Measurements from ENCODE around the gene AFF3. TPM values are rescaled to one million over a fixed set of nuclear protein-coding genes. Genes with fewer than 3 reads are reported as not detected.

The AFF3 gene
- total RNA-seq, 1 experiment from 2014 or later, result 0.05 TPM

DNA sequence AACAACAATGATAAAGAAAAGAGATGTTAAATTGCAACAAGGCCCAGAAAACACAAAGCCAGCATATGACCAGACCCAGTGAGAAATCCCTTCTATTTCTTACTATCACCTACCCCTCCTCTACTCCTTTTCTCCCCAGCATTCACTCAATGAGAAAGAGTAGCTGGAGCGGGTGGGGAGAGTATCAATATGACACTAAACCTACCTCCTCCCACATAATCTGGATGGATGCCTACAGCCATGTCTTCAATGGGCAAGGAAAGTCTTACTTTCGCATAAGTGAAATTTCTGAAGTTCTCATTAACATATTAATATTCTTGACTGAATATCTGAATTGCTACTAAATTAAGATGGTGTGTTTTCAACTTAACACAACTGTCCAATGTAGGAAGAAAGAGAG lies 78.2 kb downstream of the AFF3 start:
- Mint-ChIP-seq H3K9me3 (ENCODE audit: unreplicated experiment) (peaks cover 18% of the 10 kb centered on the region), H3K4me3 (ENCODE audit: unreplicated experiment) (no peak overlapping the region), H3K4me1 (ENCODE audit: low read depth, unreplicated experiment) (no peaks in the 10 kb centered on the region), H3K27ac (ENCODE audit: unreplicated experiment) (no peak overlapping the region), H3K27me3 (ENCODE audit: insufficient read depth, unreplicated experiment) (peaks cover 3% of the 10 kb centered on the region), H3K36me3 (ENCODE audit: insufficient read depth, unreplicated experiment) (no peaks in the 10 kb centered on the region)
- Histone ChIP-seq H3K36me3 (ENCODE audit: control insufficient read depth, insufficient read depth, low read length) (no peaks in the 10 kb centered on the region), H3K9me3 (0 out of 2 replicates have a peak, but pooled peaks cover 3% of the 10 kb centered on the region), H3K27me3 (replicated peaks; ENCODE audit: control insufficient read depth, insufficient read depth, low read length) (no peaks in the 10 kb centered on the region), H3K4me1 (no peaks in the 10 kb centered on the region), H3K4me3 (ENCODE audit: low read depth, low read length) (no peak overlapping the region)
- intact Hi-C loops (cut with micrococcal nuclease; ENCODE audit: unreplicated experiment), result no loop called here
- TF ChIP-seq, protein P1, sequence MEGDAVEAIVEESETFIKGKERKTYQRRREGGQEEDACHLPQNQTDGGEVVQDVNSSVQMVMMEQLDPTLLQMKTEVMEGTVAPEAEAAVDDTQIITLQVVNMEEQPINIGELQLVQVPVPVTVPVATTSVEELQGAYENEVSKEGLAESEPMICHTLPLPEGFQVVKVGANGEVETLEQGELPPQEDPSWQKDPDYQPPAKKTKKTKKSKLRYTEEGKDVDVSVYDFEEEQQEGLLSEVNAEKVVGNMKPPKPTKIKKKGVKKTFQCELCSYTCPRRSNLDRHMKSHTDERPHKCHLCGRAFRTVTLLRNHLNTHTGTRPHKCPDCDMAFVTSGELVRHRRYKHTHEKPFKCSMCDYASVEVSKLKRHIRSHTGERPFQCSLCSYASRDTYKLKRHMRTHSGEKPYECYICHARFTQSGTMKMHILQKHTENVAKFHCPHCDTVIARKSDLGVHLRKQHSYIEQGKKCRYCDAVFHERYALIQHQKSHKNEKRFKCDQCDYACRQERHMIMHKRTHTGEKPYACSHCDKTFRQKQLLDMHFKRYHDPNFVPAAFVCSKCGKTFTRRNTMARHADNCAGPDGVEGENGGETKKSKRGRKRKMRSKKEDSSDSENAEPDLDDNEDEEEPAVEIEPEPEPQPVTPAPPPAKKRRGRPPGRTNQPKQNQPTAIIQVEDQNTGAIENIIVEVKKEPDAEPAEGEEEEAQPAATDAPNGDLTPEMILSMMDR (IDR thresholded peaks at IDR 0.05; ENCODE audit: insufficient read depth in 1 of 2, low read depth in 1 of 2, low read length in 1 of 2, severe bottlenecking in 1 of 2, unreplicated experiment in 1 of 2), result no peak
- BruUV-seq (replicated peaks), result no TSS peak
- ChIA-PET CTCF (no interaction called here), POLR2A (no interaction called here)
- no peak for DNase-seq

DNA sequence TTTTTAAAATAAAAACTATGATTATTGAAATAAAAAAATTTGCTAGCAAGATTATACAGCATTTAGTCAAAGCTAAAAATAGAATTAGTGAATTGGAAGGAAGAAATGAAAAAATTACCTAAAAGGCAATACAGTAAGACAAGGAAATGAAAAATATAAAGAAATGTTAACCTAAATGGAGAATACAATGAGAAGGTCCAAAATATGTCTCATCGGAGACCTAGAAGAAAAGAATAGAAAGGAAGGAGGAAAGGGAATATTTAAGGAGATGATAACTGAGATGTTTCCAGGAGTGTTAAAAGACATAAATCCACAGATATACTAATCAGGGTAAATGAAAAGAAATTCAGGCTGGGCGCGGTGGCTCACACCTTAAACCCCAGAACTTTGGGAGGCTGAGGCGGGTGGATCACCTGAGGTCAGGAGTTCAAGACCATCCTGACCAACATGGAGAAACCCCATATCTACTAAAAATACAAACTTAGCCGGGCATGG lies 78.9 kb downstream of the AFF3 start:
- Histone ChIP-seq H3K4me1 (no peaks in the 10 kb centered on the region), H3K4me3 (ENCODE audit: low read depth, low read length) (no peak overlapping the region), H3K36me3 (ENCODE audit: control insufficient read depth, insufficient read depth, low read length) (no peaks in the 10 kb centered on the region), H3K9me3 (0 out of 2 replicates have a peak, but pooled peaks cover 3% of the 10 kb centered on the region), H3K27me3 (replicated peaks; ENCODE audit: control insufficient read depth, insufficient read depth, low read length) (no peaks in the 10 kb centered on the region)
- H3K4me1 Mint-ChIP-seq (ENCODE audit: low read depth, unreplicated experiment), result no peaks in the 10 kb centered on the region
- no peak overlapping the region for H3K4me3 Mint-ChIP-seq (ENCODE audit: unreplicated experiment)
- TF ChIP-seq, protein P1 (IDR thresholded peaks at IDR 0.05; ENCODE audit: insufficient read depth in 1 of 2, low read depth in 1 of 2, low read length in 1 of 2, severe bottlenecking in 1 of 2, unreplicated experiment in 1 of 2), result no peak
- H3K27ac Mint-ChIP-seq (ENCODE audit: unreplicated experiment), result no peak overlapping the region
- peaks cover 3% of the 10 kb centered on the region for H3K27me3 Mint-ChIP-seq (ENCODE audit: insufficient read depth, unreplicated experiment)
- intact Hi-C loops (cut with micrococcal nuclease; ENCODE audit: unreplicated experiment), result no loop called here
- peaks cover 18% of the 10 kb centered on the region for H3K9me3 Mint-ChIP-seq (ENCODE audit: unreplicated experiment)
- H3K36me3 Mint-ChIP-seq (ENCODE audit: insufficient read depth, unreplicated experiment), result no peaks in the 10 kb centered on the region
- ChIA-PET POLR2A (no interaction called here), CTCF (no interaction called here)
- BruUV-seq (replicated peaks), result no TSS peak
- DNase-seq, result no peak

DNA sequence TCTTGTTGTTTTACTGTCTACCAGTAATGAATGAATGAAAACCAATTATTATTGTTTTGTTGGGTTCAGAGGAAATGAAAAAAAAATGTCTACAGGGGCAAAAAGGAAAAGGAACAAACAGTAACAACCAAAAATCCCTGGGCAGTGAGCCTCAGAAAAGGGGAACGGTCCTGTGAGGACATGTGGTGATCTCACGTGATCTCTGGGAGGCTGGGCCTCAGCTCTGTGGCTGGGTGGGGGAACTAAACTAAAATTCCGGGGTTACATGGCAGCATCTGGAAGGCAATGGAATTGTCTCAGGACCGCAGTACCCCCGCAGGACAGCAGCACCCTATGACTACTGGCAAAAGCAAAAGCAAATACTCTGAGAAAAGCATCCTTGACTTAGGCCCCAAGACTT lies 80.1 kb downstream of the AFF3 start:
- no peak overlapping the region for H3K4me3 Mint-ChIP-seq (ENCODE audit: unreplicated experiment)
- H3K36me3 Mint-ChIP-seq (ENCODE audit: insufficient read depth, unreplicated experiment), result no peaks in the 10 kb centered on the region
- TF ChIP-seq, protein P1 (IDR thresholded peaks at IDR 0.05; ENCODE audit: insufficient read depth in 1 of 2, low read depth in 1 of 2, low read length in 1 of 2, severe bottlenecking in 1 of 2, unreplicated experiment in 1 of 2), result no peak
- BruUV-seq (replicated peaks), result no TSS peak
- POLR2A ChIA-PET, result no interaction called here
- no peak overlapping the region for H3K27ac Mint-ChIP-seq (ENCODE audit: unreplicated experiment)
- no peaks in the 10 kb centered on the region for H3K36me3 ChIP-seq (ENCODE audit: control insufficient read depth, insufficient read depth, low read length)
- peaks cover 3% of the 10 kb centered on the region for H3K27me3 Mint-ChIP-seq (ENCODE audit: insufficient read depth, unreplicated experiment)
- CTCF ChIA-PET, result no interaction called here
- intact Hi-C loops (cut with micrococcal nuclease; ENCODE audit: unreplicated experiment), result no loop called here
- 0 out of 2 replicates have a peak, but pooled peaks cover 3% of the 10 kb centered on the region for H3K9me3 ChIP-seq
- no peaks in the 10 kb centered on the region for H3K4me1 ChIP-seq
- H3K4me1 Mint-ChIP-seq (ENCODE audit: low read depth, unreplicated experiment), result no peaks in the 10 kb centered on the region
- H3K4me3 ChIP-seq (ENCODE audit: low read depth, low read length), result no peak overlapping the region
- DNase-seq, result no peak
- H3K27me3 ChIP-seq (replicated peaks; ENCODE audit: control insufficient read depth, insufficient read depth, low read length), result no peaks in the 10 kb centered on the region
- peaks cover 18% of the 10 kb centered on the region for H3K9me3 Mint-ChIP-seq (ENCODE audit: unreplicated experiment)
